Measurements from ENCODE around the gene STX7.

Gene STX7

GRCh38 chr6:132412656-132413498, 100.0 kb downstream of the STX7 start:
- no peak for DNase-seq (ENCODE audit: low read depth)

GRCh38 chr6:132411296-132411695, 101.6 kb downstream of the STX7 start:
- DNase-seq (ENCODE audit: low read depth), result no peak

GRCh38 chr6:132410830-132411229, 102.1 kb downstream of the STX7 start:
- DNase-seq (ENCODE audit: low read depth), result no peak

- DNase-seq (ENCODE audit: low read depth), result no peak
Observed at GRCh38 chr6:132405143-132405915, 107.6 kb downstream of the STX7 start.

GRCh38 chr6:132404736-132405135, 108.2 kb downstream of the STX7 start:
- DNase-seq (ENCODE audit: low read depth), result no peak

- no peak for DNase-seq (ENCODE audit: low read depth)
Observed at GRCh38 chr6:132404330-132404729, 108.6 kb downstream of the STX7 start.

- no peak for DNase-seq (ENCODE audit: low read depth)
Observed at GRCh38 chr6:132401618-132402285, 111.2 kb downstream of the STX7 start.

- no peak for DNase-seq (ENCODE audit: low read depth)
Observed at GRCh38 chr6:132400883-132401617, 111.9 kb downstream of the STX7 start, which contains the start of gene MOXD1. Gene MOXD1, minus strand, starts transcription at chr6:132401475. Its CDS starts 49 bp downstream, at chr6:132401426.

- DNase-seq (ENCODE audit: low read depth), result no peak
Observed at GRCh38 chr6:132400555-132400882, 112.4 kb downstream of the STX7 start.

- no peak for DNase-seq (ENCODE audit: low read depth)
Observed at GRCh38 chr6:132399376-132400074, 113.4 kb downstream of the STX7 start.
